HG02623 (cell line): ENCODE results near the gene SKIC8.

ENCODE experiments used
- ATAC-seq: cut with Tn5 transposase; IDR thresholded peaks from one replicate; pipeline ENCODE4 v1.9.1; 2021; ENCODE audit warnings: moderate library complexity; ENCODE audit not compliant: unreplicated experiment

Gene SKIC8

GRCh38 chr15:78299101-78299930, at the start of gene SKIC8:
TSS of gene SKIC8 (minus strand) at chr15:78299609. CDS start at chr15:78295686, 3,923 bp downstream.
- ATAC-seq, result peak; percentile 90

DNA sequence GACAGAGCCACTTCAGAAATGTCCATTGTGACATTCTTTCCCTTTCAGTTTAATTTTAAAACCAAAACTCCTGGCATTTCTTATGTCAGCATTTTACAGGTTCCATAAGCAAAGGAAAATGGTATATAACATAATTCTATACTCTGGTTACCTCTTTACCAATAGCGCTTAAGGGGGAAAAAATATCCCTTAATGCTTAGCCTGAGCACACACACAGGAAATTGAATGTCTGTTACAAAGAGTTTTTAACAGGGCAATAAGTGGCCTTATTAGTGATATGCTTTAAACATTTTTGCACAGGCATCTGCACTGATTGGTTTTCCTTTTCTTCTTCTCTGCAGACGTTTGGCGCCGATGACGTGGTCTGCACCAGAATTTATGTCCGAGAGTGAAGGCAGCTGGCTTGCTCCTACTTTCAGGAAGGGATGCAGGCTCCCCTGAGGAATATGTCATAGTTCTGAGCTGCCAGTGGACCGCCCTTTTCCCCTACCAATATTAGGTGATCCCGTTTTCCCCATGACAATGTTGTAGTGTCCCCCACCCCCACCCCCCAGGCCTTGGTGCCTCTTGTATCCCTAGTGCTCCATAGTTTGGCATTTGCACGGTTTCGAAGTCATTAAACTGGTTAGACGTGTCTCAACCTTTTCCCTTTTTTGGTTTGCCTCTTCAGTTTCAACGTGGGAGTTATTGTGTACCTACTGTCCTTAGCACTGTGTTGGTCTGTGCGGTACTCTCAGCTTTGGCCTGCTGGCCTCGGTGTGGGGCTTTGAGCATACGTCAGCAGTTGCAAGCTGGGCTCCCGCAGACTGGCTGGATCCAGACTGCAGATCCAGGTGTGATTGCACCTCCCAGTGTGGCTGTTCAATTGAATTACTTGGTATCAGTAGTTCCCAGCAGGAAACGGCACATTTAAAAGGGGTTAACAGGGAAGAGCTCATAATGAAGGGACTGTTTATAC, 48.5 kb upstream of the SKIC8 start:
- ATAC-seq, result no peak

- no peak for ATAC-seq
These were observed 46.2 kb upstream of the SKIC8 start for GRCh38 chr15:78345396-78346125.

DNA sequence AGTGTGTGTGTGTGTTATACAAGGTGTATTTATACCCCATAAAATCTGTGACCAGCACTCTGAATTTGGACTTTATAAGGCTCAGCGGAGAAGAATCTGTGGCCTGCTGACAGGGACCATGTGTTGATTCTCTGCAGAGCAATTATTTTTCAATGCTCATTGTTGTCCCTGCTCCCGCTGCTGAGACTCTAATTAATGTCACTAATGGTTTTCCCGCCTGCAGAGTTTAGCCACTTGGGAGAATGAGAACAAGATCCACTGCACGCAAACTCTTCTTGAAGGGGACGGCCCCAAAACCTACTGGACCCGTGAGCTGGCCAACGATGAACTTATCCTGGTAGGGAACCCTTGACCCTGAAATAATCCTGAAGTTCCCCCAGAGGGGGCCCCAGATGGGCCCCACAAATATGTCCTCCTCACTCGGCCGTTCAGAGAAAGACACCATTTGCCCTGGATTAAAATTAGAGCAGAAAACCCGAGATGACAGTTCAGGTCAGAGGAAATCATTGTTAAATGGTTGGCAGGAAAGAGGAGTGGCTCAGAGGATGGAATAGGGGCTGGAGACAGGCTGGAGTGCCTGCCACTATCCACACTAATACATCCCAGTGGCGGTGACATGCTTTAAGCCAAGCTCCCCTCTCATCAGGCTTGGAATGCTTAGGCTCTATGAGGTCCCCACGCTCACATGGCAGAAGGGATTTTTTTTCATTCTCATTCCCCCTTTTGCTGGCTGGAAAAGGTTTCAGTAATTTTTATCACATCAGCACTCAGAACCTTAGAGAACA, 44.1 kb upstream of the SKIC8 start:
- ATAC-seq, result no peak

DNA sequence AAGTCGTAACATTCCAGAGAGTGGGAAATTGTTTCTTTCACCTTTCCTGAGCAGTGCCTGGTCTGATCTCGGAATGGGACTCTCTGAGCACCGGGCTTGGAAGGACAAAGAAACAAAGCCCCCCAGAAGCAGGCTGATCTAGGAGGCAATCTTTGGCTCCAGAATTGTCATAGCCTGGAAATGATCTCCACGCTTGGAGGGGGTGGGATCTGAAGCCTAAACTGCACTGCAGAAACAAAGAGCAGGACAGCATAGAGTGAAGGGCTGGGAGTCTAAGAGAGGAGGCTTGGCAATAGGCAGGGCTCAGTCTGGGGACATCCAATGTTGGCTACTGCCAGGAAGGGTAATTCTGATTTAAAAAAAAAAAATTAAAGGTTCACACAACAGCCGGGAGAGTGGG, 42.6 kb upstream of the SKIC8 start:
- no peak for ATAC-seq

GRCh38 chr15:78341057-78341987, 41.9 kb upstream of the SKIC8 start:
- no peak for ATAC-seq

DNA sequence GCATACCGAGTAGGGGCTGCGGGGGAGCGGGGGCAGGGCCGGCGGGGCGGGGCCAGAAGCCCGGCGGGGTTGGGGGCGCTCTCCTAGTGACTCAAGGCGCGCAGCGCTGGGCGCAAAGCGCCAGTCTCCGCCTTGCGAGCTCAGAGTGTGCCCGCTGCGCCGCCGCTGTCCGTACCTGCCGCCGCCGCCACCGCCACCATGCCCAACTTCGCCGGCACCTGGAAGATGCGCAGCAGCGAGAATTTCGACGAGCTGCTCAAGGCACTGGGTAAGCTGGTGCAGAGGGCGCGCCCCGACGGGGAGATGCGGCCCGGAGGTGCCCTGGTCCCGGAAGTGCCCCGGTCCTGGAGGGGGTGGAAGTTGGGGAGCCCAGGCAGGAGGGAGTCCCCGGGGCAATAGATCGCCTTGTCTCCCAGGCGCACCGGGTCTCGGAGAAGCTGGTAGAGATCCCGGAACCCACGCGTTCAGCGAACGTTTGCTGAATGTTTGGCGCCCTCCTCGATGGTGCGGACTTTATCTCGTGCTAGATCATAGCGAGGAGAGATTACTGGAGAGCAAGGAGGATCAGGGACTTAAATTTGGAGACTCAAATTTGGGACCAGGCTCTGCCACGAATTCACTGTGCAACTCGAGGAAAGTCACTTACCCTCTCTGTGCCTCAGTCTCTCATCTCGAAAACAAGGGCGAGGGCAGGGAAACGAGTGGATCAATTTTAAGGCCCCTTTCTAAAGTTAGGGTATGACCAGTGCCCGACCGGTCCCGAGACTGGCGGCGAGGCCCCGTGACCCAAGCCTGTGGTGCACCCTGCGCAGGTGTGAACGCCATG, 41.0 kb upstream of the SKIC8 start, which contains the start of gene CRABP1:
Gene CRABP1 (plus strand): TSS at position 123 of the 826 bp plus-strand sequence. CDS start 76 bp downstream, at position 199.
- no peak for ATAC-seq

DNA sequence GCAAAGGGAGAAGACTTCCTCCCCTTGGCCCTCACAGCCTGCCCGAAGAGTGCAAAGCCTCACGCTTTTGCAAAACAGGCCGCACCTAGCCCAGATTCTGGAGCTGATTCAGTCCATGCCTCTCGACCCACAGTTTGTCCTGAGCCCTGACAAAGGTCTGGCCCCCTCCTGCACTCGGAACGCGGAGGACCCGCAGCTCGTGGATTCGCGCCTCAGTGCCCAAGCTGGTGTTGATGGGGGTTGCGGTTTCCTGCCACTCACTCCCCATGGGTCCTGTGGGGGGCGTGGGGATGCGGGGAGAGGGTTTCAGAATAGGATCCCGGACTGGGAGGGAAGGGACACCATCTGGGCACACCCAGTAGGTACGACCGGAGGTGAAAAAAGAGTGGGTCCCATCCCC, 40.1 kb upstream of the SKIC8 start:
- ATAC-seq, result no peak

DNA sequence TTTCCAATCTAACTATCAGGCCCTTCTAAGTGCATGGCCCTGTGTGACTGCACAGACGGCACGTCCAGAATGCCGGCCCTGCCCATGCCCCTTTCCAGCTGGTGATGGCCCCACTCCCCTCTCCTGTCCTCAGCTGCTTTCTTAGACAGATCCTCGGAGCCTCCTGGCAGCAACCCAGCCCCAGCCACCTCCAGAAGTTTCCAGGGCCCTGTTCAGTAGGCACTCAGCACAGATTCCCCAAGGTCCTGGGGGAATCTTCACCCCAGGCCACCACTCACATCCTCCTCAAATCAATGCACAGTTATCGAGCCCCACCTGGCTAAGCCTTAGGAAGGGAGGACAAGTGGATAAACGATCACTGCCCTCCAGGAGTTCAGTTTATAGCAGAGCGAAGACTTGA, 39.4 kb upstream of the SKIC8 start:
- ATAC-seq, result no peak

- no peak for ATAC-seq
These were observed 36.6 kb upstream of the SKIC8 start for GRCh38 chr15:78335985-78336384.

- ATAC-seq, result no peak
These were observed 35.4 kb upstream of the SKIC8 start for GRCh38 chr15:78334845-78335244.

DNA sequence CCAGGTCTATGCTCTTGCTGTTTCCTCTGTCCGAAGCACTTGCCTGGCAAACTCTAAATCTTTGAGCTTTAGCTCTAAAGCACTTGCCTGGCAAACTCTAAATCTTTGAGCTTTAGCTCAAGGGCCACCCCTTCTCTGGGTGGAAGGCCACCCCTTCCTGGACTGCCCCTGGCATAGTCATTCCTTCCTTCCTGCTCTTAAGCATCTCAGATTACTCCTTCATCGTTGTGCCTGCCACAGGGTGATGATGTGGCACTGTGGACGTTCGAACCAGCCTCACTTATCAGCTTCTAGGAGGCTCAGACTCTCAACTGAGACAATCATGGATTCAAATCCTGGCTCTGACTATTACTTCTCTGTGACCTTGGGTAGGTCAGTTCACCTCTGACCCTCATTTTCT, 30.2 kb upstream of the SKIC8 start:
- no peak for ATAC-seq

- no peak for ATAC-seq
These were observed 28.1 kb upstream of the SKIC8 start for GRCh38 chr15:78327466-78327865.

DNA sequence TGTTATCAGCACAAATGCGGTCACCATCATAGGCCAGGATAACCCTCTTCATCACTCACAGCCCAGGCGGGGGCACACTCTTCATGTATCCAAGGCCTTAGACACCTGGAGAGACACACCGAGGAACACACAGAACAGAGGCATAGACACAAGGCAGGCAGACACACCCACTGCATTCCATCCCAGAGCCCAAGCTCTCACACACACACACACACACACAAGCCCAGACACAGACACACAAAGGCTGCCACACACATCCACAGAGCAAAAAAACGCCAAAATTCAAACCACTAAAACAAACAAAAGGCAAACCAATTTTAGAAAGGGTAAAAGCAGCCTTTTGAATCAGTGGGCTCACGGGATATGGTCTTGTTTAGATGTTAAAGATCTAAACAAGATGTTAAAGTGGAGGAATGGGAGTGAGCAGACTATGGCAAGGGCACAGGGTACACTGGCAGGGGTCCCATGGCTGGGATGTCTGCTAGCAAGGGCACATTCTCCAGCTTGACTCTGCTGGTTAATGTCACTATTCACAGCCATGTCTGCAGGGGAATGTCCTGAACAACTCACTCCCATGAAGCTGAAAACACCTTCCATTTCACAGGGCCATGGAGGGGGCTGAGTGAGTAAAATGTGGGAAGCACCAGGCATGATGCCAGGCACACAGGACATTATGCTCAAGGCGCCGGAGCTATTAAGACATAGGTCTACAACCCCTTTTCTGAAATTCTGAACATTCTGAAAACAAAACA, 25.9 kb upstream of the SKIC8 start:
- ATAC-seq, result no peak

- no peak for ATAC-seq
These were observed 24.7 kb upstream of the SKIC8 start for GRCh38 chr15:78324144-78324543.

GRCh38 chr15:78323693-78324092, 24.3 kb upstream of the SKIC8 start:
- no peak for ATAC-seq

- ATAC-seq, result no peak
These were observed 23.5 kb upstream of the SKIC8 start for GRCh38 chr15:78322724-78323521.
